H1 (cell line): ENCODE data around the gene TENT4A. TPM values are rescaled to one million over a fixed set of nuclear protein-coding genes. Genes with fewer than 3 reads are reported as not detected.

Experiments
- POLR2AphosphoS5 ChIP-seq: IDR thresholded peaks from 2 replicates; pipeline ENCODE4 v1.6.1; 2011; ENCODE audit warnings: low read depth, low read length
- RXRA ChIP-seq: IDR thresholded peaks from 2 replicates; pipeline ENCODE4 v1.6.1; 2011; ENCODE audit warnings: low read depth, mild to moderate bottlenecking, low read length, moderate library complexity; ENCODE audit not compliant: insufficient read depth
- polyA plus RNA-seq, 7 experiments: library from polyadenylated mRNA; depleted of rRNA in 3 of 7; stranded (reverse) in 5 of 7; unstranded in 2 of 7; fragments of >200 nt in 5 of 7; fragments of 200-250 nt in 2 of 7; gene quantifications; 1 replicate in 5 of 7; 2 replicates in 1 of 7; 4 replicates in 1 of 7; pipeline versions ENCODE4 v1.2.1 to v1.2.3, GENCODE V29; 2011 to 2013; ENCODE audit warnings: missing spikeins in 2 of 7, mixed read lengths in 2 of 7
- total RNA-seq: library from RNA; stranded (reverse); fragmentation: NEBNext Ultra II Directional; extraction: Animal tissue kit (Norgen Biotek cat#: 25700); gene quantifications from 2 replicates; pipeline ENCODE4 v1.2.1, GENCODE V29; 2021

The TENT4A gene
- total and polyA plus RNA-seq, 2 of the 8 experiments (the other 6 are each of a cell fraction or from before 2014, with no cell fraction given) = 8.9 to 25.1 TPM

DNA sequence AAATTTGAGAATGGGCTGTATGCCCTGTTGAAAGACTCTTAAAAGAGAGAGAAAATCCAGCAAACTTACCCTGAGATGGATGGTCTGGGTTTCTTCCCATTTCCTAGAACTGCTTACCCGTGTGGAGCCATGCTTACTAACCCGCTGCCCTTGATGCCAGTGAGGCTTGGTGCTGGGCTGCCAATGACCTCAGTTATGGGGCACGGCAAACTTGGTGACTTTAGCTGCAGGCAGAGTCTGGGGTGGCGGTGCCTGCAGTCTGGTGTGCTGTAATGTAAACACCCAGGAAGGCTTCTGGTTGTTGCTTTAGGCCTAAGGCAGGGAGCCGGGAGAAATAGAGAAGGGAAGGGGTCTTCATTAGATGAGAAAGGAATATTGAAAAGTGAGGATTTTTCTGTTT is 7.3 kb upstream of the TENT4A start (continued):
- TF ChIP-seq RXRA (no peak), POLR2AphosphoS5 (no peak)
